Lung (tissue), 12 donors: ENCODE data around the gene MYADML2. TPM values are rescaled to one million over a fixed set of nuclear protein-coding genes. Genes with fewer than 3 reads are reported as not detected.
A peak's percentile ranks its signal among the peaks of the same experiment; 100 is the strongest.
"Not testable (repeated sequence)": the region's sequence is repeated elsewhere in the genome, so short reads cannot be mapped to it uniquely, and the experiment has no call there.

ENCODE experiments used
- ATAC-seq: fragments of 200-7000 bp; cut with Tn5 transposase; one replicate; pipeline ENCODE4 v1.9.1; 2020; ENCODE audit warnings: moderate number of reproducible peaks; ENCODE audit not compliant: insufficient read depth, low FRiP score
- DNase-seq, 3 donors: peaks; one replicate each; pipeline ENCODE4 v3.0.0-alpha.2; 2013 to 2017
- H3K27ac ChIP-seq, 2 donors: one replicate each; pipeline ENCODE4 v1.5.1; 2013; ENCODE audit warnings: mild to moderate bottlenecking in 2 of 2, moderate library complexity in 2 of 2, control low read depth in 1 of 2, inconsistent platforms in 1 of 2, low read depth in 1 of 2, low read length in 1 of 2
- H3K27me3 ChIP-seq, 3 donors: one replicate each; pipeline ENCODE4 v1.5.1; 2013; ENCODE audit warnings: low read length in 2 of 3; ENCODE audit not compliant: control insufficient read depth in 3 of 3, insufficient read depth in 3 of 3
- H3K36me3 ChIP-seq, 4 donors: one replicate each; pipeline ENCODE4 v1.5.1; 2013; ENCODE audit warnings: low read length in 4 of 4, mild to moderate bottlenecking in 1 of 4, moderate library complexity in 1 of 4; ENCODE audit not compliant: control insufficient read depth in 4 of 4, insufficient read depth in 4 of 4
- H3K4me1 ChIP-seq, 5 donors: one replicate each; pipeline ENCODE4 v1.5.1; 2013; ENCODE audit warnings: low read length in 5 of 5, mild to moderate bottlenecking in 2 of 5, moderate library complexity in 1 of 5; ENCODE audit not compliant: control insufficient read depth in 5 of 5, insufficient read depth in 5 of 5
- H3K4me3 ChIP-seq: one replicate; pipeline ENCODE4 v1.5.1; 2013; ENCODE audit warnings: mild to moderate bottlenecking, control low read depth, moderate library complexity
- H3K9ac ChIP-seq, 2 donors: one replicate each; pipeline ENCODE4 v1.5.1; 2013; ENCODE audit warnings: low read length in 2 of 2, control low read depth in 1 of 2; ENCODE audit not compliant: insufficient read depth in 1 of 2
- H3K9me3 ChIP-seq, 4 donors: one replicate each; pipeline ENCODE4 v1.5.1; 2013; ENCODE audit warnings: low read length in 3 of 4, mild to moderate bottlenecking in 1 of 4, moderate library complexity in 1 of 4; ENCODE audit not compliant: control insufficient read depth in 4 of 4, insufficient read depth in 3 of 4
- WGBS, 2 donors: extraction: QIAGEN DNeasy Blood & Tissue Kit; methylation state at CpG; one replicate each; pipeline ENCODE4 v1.1.7; 2013; 5-methylcytosine and 5-hydroxymethylcytosine counted together
- polyA plus RNA-seq, 2 donors: library from polyadenylated mRNA; stranded (reverse); fragments of 200-250 nt; gene quantifications; one replicate each; pipeline ENCODE4 v1.2.1, GENCODE V29; 2013
- total RNA-seq, 2 donors: library from RNA; depleted of rRNA in 1 of 2; stranded (reverse); fragments of >200 nt in 1 of 2; gene quantifications; one replicate each; pipeline ENCODE4 v1.2.1, GENCODE V29; 2014 to 2021
- TF ChIP-seq, protein P1 (sequence below): IDR thresholded peaks from 2 replicates; pipeline ENCODE4 v1.5.1; 2012; ENCODE audit warnings: mild to moderate bottlenecking; ENCODE audit errors: control extremely low read depth, extremely low read depth
- donor health status: control.
- donor health status: control.
- donor health status: Bipolar disorder and iron deficiency.
- donor health status: healthy.
- donor health status: DM: yes; HTN: yes; CAD: no.

MYADML2 gene
- total and polyA plus RNA-seq, 4 donors = not detected

DNA sequence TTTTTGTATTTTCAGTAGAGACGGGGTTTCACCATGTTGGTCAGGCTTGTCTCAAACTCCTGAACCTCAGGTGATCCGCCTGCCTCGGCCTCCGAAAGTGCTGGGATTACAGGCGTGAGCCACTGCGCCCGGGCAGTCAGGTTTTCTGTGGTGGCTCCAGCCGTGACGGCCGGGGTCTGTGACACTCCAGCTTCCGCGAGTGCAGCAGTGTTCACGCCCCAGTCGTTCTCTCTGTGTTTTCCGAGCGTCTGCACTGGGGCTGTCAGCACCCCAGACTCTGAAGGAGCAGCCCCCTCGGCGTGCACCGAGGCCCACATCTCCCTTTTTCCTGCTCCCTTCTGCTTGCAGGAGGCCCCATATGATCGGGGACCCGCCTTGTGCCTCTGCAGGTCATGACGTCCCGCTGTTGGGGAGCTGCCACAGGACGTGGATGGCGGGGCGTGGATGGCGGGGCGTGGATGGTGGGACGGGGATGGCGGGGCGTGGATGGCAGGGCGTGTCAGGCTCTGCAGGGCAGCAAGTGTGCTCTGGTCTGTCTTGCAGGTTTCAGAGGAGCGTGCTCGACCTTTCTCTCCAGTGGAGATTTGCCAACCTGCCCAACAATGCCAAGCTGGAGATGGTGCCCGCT, 36.1 kb upstream of the MYADML2 start:
- TF ChIP-seq, protein P1, sequence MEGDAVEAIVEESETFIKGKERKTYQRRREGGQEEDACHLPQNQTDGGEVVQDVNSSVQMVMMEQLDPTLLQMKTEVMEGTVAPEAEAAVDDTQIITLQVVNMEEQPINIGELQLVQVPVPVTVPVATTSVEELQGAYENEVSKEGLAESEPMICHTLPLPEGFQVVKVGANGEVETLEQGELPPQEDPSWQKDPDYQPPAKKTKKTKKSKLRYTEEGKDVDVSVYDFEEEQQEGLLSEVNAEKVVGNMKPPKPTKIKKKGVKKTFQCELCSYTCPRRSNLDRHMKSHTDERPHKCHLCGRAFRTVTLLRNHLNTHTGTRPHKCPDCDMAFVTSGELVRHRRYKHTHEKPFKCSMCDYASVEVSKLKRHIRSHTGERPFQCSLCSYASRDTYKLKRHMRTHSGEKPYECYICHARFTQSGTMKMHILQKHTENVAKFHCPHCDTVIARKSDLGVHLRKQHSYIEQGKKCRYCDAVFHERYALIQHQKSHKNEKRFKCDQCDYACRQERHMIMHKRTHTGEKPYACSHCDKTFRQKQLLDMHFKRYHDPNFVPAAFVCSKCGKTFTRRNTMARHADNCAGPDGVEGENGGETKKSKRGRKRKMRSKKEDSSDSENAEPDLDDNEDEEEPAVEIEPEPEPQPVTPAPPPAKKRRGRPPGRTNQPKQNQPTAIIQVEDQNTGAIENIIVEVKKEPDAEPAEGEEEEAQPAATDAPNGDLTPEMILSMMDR = no peak
- Histone ChIP-seq H3K27ac (no peak overlapping the region), H3K27me3 (no peaks in the 10 kb centered on the region), H3K9me3 (peaks cover 0 to 3% (median 0%) of the 10 kb centered on the region in 4 donors), H3K4me3 (no peak overlapping the region), H3K36me3 (peaks cover 4 to 32% (median 15%) of the 10 kb centered on the region in 4 donors), H3K9ac (no peak overlapping the region), H3K4me1 (peaks cover 0 to 14% (median 3%) of the 10 kb centered on the region in 5 donors)
- DNase-seq (no peak), ATAC-seq (no peak)
- WGBS, 2 donors = 94 to 95% methylated on average over 35 of the region's 35 CpGs

DNA sequence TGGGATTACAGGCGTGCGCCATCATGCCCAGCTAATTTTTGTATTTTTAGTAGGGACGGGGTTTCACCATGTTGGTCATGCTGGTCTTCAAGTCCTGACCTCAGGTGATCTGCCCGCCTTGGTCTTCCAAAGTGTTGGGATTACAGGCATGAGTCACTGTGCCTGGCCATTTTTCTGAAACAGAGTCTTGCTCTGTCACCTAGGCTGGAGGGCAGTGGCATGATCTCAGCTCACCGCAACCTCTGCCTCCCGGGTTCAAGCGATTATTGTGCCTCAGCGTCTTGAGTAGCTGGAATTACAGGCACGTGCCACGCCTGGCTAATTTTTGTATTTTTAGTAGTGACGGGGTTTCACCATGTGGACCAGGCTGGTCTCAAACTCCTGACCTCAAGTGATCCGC, 34.5 kb upstream of the MYADML2 start:
- not testable (repeated sequence) for DNase-seq, ATAC-seq, H3K27ac ChIP-seq, H3K9me3 ChIP-seq, H3K27me3 ChIP-seq, H3K9ac ChIP-seq, H3K4me3 ChIP-seq
- Histone ChIP-seq H3K4me1 (peaks cover 0 to 15% (median 3%) of the 10 kb centered on the region in 5 donors), H3K36me3 (peaks cover 4 to 28% (median 15%) of the 10 kb centered on the region in 4 donors)
- 95 to 97% methylated on average over 12 of the region's 12 CpGs for WGBS, 2 donors

DNA sequence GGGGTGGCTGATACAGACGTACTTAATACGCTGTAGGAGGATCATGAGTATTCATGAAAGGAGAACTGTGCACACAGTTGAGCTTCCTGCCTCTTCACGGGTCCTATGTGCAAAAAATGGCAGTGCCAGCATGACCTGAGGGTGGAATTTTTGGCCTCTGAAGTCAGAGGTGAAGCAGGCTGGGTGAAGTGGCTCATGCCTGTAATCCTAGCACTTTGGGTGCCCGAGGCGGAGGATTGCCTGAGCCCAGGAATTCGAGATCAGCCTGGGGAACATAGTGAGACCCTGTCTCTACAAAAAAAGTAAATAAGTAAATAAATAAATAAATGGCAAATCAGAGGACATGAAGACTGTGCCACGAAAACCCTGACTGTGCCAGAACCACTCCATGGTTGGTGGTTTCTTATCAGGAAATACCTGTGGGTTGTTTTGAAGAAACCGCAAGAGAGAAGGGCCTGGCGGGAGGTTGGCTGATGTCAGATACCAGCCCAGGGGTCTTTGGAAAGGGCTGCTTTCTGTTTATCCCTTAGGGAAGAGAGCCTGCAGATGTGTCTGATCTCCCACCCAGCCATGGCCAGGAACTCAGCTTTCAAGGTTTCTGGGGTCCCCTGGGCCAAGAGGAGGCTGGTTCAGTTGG, 33.8 kb upstream of the MYADML2 start:
- DNase-seq (no peak), ATAC-seq (no peak)
- Histone ChIP-seq H3K4me3 (no peak overlapping the region), H3K36me3 (peaks cover 4 to 24% (median 13%) of the 10 kb centered on the region in 4 donors), H3K27me3 (no peaks in the 10 kb centered on the region), H3K27ac (peak overlapping the region in 1 of 2 donors; percentile 80), H3K9ac (no peak overlapping the region), H3K9me3 (peaks cover 0 to 2% (median 0%) of the 10 kb centered on the region in 4 donors), H3K4me1 (peaks cover 0 to 17% (median 3%) of the 10 kb centered on the region in 5 donors)
- WGBS, 2 donors = 49 to 52% methylated on average over 9 of the region's 9 CpGs
- TF ChIP-seq, protein P1 = no peak

DNA sequence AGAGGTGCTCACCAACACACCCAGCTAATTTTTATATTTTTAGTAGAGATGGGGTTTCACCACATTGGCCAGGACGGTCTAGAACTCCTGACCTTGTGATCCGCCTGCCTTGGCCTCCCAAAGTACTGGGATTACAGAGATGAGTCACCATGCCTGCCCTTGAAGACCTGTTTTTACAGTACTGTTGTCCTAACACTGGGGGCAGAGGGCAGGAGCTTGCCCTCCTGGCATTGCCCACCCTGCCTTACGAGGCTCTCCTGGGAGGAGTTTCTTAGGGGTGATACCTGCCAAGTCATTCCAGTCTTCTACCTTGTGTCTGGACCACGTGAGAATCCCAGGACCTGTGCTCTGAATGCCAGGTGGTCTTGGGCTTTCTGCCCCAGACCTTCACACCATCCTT, 33.1 kb upstream of the MYADML2 start:
- WGBS, 2 donors = 90 to 95% methylated on average over 4 of the region's 4 CpGs
- Histone ChIP-seq H3K27me3 (no peaks in the 10 kb centered on the region), H3K9ac (no peak overlapping the region), H3K9me3 (peaks cover 0 to 2% (median 0%) of the 10 kb centered on the region in 4 donors), H3K4me1 (peaks cover 0 to 17% (median 3%) of the 10 kb centered on the region in 5 donors), H3K36me3 (peaks cover 0 to 17% (median 8%) of the 10 kb centered on the region in 4 donors), H3K27ac (peak overlapping the region in 1 of 2 donors; percentile 80), H3K4me3 (no peak overlapping the region)
- DNase-seq = no peak
- ATAC-seq = no peak
- TF ChIP-seq, protein P1 = no peak
